ENCODE results near the gene CACNG5.

DNA sequence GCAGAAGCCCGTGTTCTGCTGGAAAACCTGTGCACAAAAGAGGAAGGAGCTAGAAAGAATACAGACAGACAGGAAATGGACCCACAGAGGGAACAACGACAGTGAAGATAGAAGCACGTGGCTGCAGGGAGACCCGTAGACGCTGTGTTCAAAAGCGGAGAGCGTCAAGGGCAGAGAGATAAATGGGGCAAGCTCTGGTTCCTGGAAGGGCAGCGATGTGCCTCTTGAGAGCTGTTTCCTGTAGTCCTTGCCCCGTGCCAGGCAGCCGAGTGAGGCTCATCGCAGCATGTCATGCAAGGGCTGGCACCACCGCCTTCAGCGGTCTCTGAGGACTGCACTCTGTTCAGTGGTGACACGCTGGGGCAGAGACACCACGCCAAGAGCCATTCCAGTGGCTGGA, 43.6 kb upstream of the CACNG5 start:
- TF ChIP-seq CTCF (IDR thresholded peaks at IDR 0.05) (no peak), POLR2AphosphoS5 (IDR thresholded peaks at IDR 0.05) (no peak)
